Measurements from ENCODE around the gene PLPPR5.
"Not testable (repeated sequence)": the region's sequence is repeated elsewhere in the genome, so short reads cannot be mapped to it uniquely, and the experiment has no call there.

Gene PLPPR5

GRCh38 chr1:99004861-99005442 is at the start of gene PLPPR5:
Gene PLPPR5, minus strand, starts transcription at chr1:99004861. Its CDS starts 190 bp downstream, at chr1:99004671.
- no peak for DNase-seq (ENCODE audit: low read depth)

- DNase-seq (ENCODE audit: low read depth) = no peak
These were observed 47.1 kb upstream of the PLPPR5 start for GRCh38 chr1:99051611-99052283.

- DNase-seq (ENCODE audit: low read depth) = no peak
These were observed 45.1 kb upstream of the PLPPR5 start for GRCh38 chr1:99049745-99050144.

- not testable (repeated sequence) for DNase-seq (ENCODE audit: low read depth)
These were observed 32.1 kb upstream of the PLPPR5 start for GRCh38 chr1:99036746-99037145.

GRCh38 chr1:99018313-99018712 is 13.7 kb upstream of the PLPPR5 start:
- DNase-seq (ENCODE audit: low read depth) = no peak

- DNase-seq (ENCODE audit: low read depth) = no peak
These were observed 13.0 kb upstream of the PLPPR5 start for GRCh38 chr1:99017655-99018054.

- DNase-seq (ENCODE audit: low read depth) = no peak
These were observed 6.0 kb upstream of the PLPPR5 start for GRCh38 chr1:99010679-99011078.

GRCh38 chr1:99007366-99007765 is 2.7 kb upstream of the PLPPR5 start:
- DNase-seq (ENCODE audit: low read depth) = no peak

- no peak for DNase-seq (ENCODE audit: low read depth)
These were observed 879 bp upstream of the PLPPR5 start for GRCh38 chr1:99005537-99005942.

GRCh38 chr1:99004254-99004860 is 304 bp downstream of the PLPPR5 start:
- DNase-seq (ENCODE audit: low read depth) = peak; percentile 17

GRCh38 chr1:99003581-99004253 is 944 bp downstream of the PLPPR5 start:
- no peak for DNase-seq (ENCODE audit: low read depth)

GRCh38 chr1:98992844-98993243 is 11.8 kb downstream of the PLPPR5 start:
- DNase-seq (ENCODE audit: low read depth) = no peak

GRCh38 chr1:98991127-98992012 is 13.3 kb downstream of the PLPPR5 start:
- DNase-seq (ENCODE audit: low read depth) = peak; percentile 96

- no peak for DNase-seq (ENCODE audit: low read depth)
These were observed 15.1 kb downstream of the PLPPR5 start for GRCh38 chr1:98989556-98989907.

- DNase-seq (ENCODE audit: low read depth) = peak; percentile 18
These were observed 15.6 kb downstream of the PLPPR5 start for GRCh38 chr1:98988904-98989555.

- no peak for DNase-seq (ENCODE audit: low read depth)
These were observed 19.0 kb downstream of the PLPPR5 start for GRCh38 chr1:98985687-98986086.

- peak; percentile 55 for DNase-seq (ENCODE audit: low read depth)
These were observed 22.6 kb downstream of the PLPPR5 start for GRCh38 chr1:98981917-98982513.

GRCh38 chr1:98979463-98979862 is 25.2 kb downstream of the PLPPR5 start:
- no peak for DNase-seq (ENCODE audit: low read depth)

- DNase-seq (ENCODE audit: low read depth) = no peak
These were observed 28.9 kb downstream of the PLPPR5 start for GRCh38 chr1:98975810-98976209.

- DNase-seq (ENCODE audit: low read depth) = no peak
These were observed 29.5 kb downstream of the PLPPR5 start for GRCh38 chr1:98975113-98975512.

All from iris pigment epithelial cell (primary cell).